ENCODE results near the gene CCSER1.

DNA sequence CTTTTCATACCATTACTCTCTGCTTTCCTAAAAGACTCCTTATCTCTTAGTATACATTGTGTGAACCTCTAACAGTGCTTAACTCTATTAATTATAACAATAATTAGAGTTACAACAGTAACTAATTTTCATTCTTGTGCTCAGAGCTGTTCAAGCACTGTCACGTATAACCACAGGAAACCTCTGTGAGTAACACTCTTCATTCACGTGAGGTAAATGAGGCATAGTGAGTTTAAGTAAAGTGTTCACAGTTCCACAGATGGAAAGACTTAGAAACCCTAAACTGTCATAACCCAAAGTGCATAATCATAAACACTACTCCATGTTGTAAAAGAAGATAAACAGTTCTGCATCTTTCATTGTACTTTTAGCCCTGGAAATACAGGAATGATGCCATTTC lies 222.4 kb downstream of the CCSER1 start:
- TF ChIP-seq CTCF (conservative IDR thresholded peaks at IDR 0.05; ENCODE audit: low read length) (no peak), EZH2phosphoT487 (IDR thresholded peaks at IDR 0.05; ENCODE audit: borderline replicate concordance) (no peak)

All from Loucy (cell line).